AG04450 (cell line): ENCODE results near the gene CNN3. TPM values are rescaled to one million over a fixed set of nuclear protein-coding genes. Genes with fewer than 3 reads are reported as not detected.

ENCODE experiments used
- CTCF ChIA-PET: fragments of 300-600, 350-600 bp; formaldehyde crosslinking; extraction: SDS; loops from one replicate; lab custom pipeline; 2022; ENCODE audit warnings: antibody characterized with exemption, inconsistent platforms; lab: Charles Lee
- POLR2A ChIA-PET: fragments of 350-600 bp; formaldehyde crosslinking; extraction: SDS; loops from one replicate; lab custom pipeline; 2021; ENCODE audit warnings: antibody characterized with exemption, inconsistent platforms; lab: Yijun Ruan, JAX
- DNase-seq: peaks from one replicate; pipeline ENCODE4 v3.0.0-alpha.2; 2011; ENCODE audit warnings: low read depth, low spot score
- H3K27ac ChIP-seq: one replicate; pipeline ENCODE4 v1.5.1; 2012; ENCODE audit warnings: low read depth, low read length, control low read depth
- H3K27me3 ChIP-seq: one replicate; pipeline ENCODE4 v1.6.0; 2012; ENCODE audit warnings: low read length; ENCODE audit not compliant: control insufficient read depth, insufficient read depth
- H3K4me3 ChIP-seq: 2 replicates; pipeline ENCODE4 v1.5.1; 2011; ENCODE audit warnings: mild to moderate bottlenecking, low read depth, low read length, control low read depth
- H3K9me3 ChIP-seq: 2 replicates; pipeline ENCODE4 v1.5.1; 2012; ENCODE audit warnings: low read length; ENCODE audit not compliant: control insufficient read depth, insufficient read depth
- CTCF ChIP-seq: IDR thresholded peaks from 2 replicates; pipeline ENCODE4 v1.5.1; 2011; ENCODE audit warnings: low read depth, low read length, control low read depth, inconsistent platforms
- polyA plus RNA-seq: library from polyadenylated mRNA; depleted of rRNA; stranded (reverse); fragments of >200 nt; gene quantifications from 2 replicates; pipeline ENCODE4 v1.2.3, GENCODE V29; 2011

CNN3 gene
- polyA plus RNA-seq, 1 experiment, result 438 TPM

- ChIA-PET CTCF (interaction anchor here (0.8 to 4.8 kb wide), 4 partner anchors 8 to 119 kb away, joined by 3 to 42 read pairs (median 12); no protein-coding TSS in a partner anchor), POLR2A (no interaction called here)
- DNase-seq, result no peak
- Histone ChIP-seq H3K9me3 (no peaks in the 10 kb centered on the region), H3K27me3 (no peaks in the 10 kb centered on the region), H3K27ac (no peak overlapping the region), H3K4me3 (no peak overlapping the region)
- TF ChIP-seq CTCF, result no peak
Observed at GRCh38 chr1:94921977-94922376, 4.9 kb downstream of the CNN3 start.

GRCh38 chr1:94920061-94920460 is 6.8 kb downstream of the CNN3 start:
- CTCF ChIA-PET, result interaction anchor here (1.3 kb wide), 1 partner anchor 123 kb away, joined by 4 read pairs; no protein-coding TSS in a partner anchor
- Histone ChIP-seq H3K27me3 (no peaks in the 10 kb centered on the region), H3K9me3 (no peaks in the 10 kb centered on the region), H3K4me3 (no peak overlapping the region), H3K27ac (no peak overlapping the region)
- no peak for DNase-seq
- no peak for TF ChIP-seq CTCF
- POLR2A ChIA-PET, result no interaction called here

- ChIA-PET POLR2A (no interaction called here), CTCF (interaction anchor here (0.6 to 1.3 kb wide), 3 partner anchors 8 to 124 kb away, joined by 4 read pairs; partner anchors contain the start of gene CNN3)
- no peak overlapping the region for H3K4me3 ChIP-seq
- H3K9me3 ChIP-seq, result no peaks in the 10 kb centered on the region
- no peak for DNase-seq
- TF ChIP-seq CTCF, result no peak
- H3K27ac ChIP-seq, result peak overlapping the region; percentile 25
- H3K27me3 ChIP-seq, result no peaks in the 10 kb centered on the region
Observed at GRCh38 chr1:94919241-94920030, 7.5 kb downstream of the CNN3 start.

GRCh38 chr1:94917251-94917650 is 9.7 kb downstream of the CNN3 start:
- ChIA-PET CTCF (interaction anchor here (1.0 kb wide), 1 partner anchor 126 kb away, joined by 3 read pairs; no protein-coding TSS in a partner anchor), POLR2A (no interaction called here)
- no peak overlapping the region for H3K27ac ChIP-seq
- TF ChIP-seq CTCF, result no peak
- no peaks in the 10 kb centered on the region for H3K27me3 ChIP-seq
- no peak for DNase-seq
- no peak overlapping the region for H3K4me3 ChIP-seq
- no peaks in the 10 kb centered on the region for H3K9me3 ChIP-seq
